SH-SY5Y (cell line): ENCODE results near the gene CCR6.

Experiments
- GATA2 ChIP-seq: IDR thresholded peaks from 2 replicates; pipeline ENCODE4 v1.6.1; 2011; ENCODE audit warnings: mild to moderate bottlenecking, low read depth, low read length
- GATA3 ChIP-seq: IDR thresholded peaks from 2 replicates; pipeline ENCODE4 v1.6.1; 2011; ENCODE audit warnings: low read depth, mild to moderate bottlenecking, low read length, moderate library complexity

GRCh38 chr6:167140589-167141474 is 17.9 kb downstream of the CCR6 start:
- TF ChIP-seq GATA3 (no peak), GATA2 (no peak)
